K562 (cell line): ENCODE measurements around the gene ZG16B. TPM values are rescaled to one million over a fixed set of nuclear protein-coding genes. Genes with fewer than 3 reads are reported as not detected.

Experiments
- ATAC-seq: fragments of 200-7000 bp; cut with Tn5 transposase; 3 replicates; pipeline ENCODE4 v1.9.1; 2020; ENCODE audit warnings: moderate library complexity
- BruUV-seq: library from RNA; stranded (reverse); fragments of 400-500 nt; replicated peaks from 2 replicates; lab custom pipeline; 2021; lab: Mats Ljungman, UMichigan
- CTCF ChIA-PET: fragments of 300-600 bp; formaldehyde crosslinking; extraction: SDS; loops from one replicate; lab custom pipeline; 2021; ENCODE audit warnings: low intra/inter-chr PET ratio; lab: Yijun Ruan, JAX
- POLR2A ChIA-PET: fragments of 300-600, 350-650 bp; sonication (Branson Sonifier 250); formaldehyde crosslinking; extraction: SDS; loops from one replicate; lab custom pipeline; 2021; ENCODE audit warnings: antibody characterized with exemption, inconsistent platforms; lab: Yijun Ruan, JAX
- DNase-seq, 4 experiments: peaks; one replicate each; pipeline versions ENCODE4 v3.0.0 to v3.0.0-alpha.2; 2011 to 2018; ENCODE audit warnings: low spot score in 3 of 4, mixed read lengths in 3 of 4; ENCODE audit errors: extremely low read depth in 1 of 4
- FAIRE-seq: peaks from 2 replicates; lab custom pipeline; 2011; peaks lifted over from hg19 to GRCh38; lab: Jason Lieb, UNC
- H2AFZ ChIP-seq: 2 replicates; pipeline ENCODE4 v1.6.0; 2011; ENCODE audit warnings: low read depth, low read length, control low read depth, inconsistent platforms
- H3K27ac ChIP-seq: fragments of 200-600 bp; 3 replicates; pipeline ENCODE4 v1.8.0; 2011; ENCODE audit warnings: low read depth, mild to moderate bottlenecking, control low read depth, inconsistent platforms, low read length, moderate library complexity, mixed read lengths; ENCODE audit errors: extremely low read depth
- H3K27me3 ChIP-seq, 2 experiments: fragments of 300-600 bp in 1 of 2; 2 replicates in 1 of 2; 3 replicates in 1 of 2; pipeline versions ENCODE4 v1.6.0 to v1.8.0; 2011; ENCODE audit warnings: inconsistent platforms in 2 of 2, low read length in 2 of 2, mild to moderate bottlenecking in 1 of 2, mixed read lengths in 1 of 2, moderate library complexity in 1 of 2; ENCODE audit not compliant: control insufficient read depth in 2 of 2, insufficient read depth in 2 of 2
- H3K36me3 ChIP-seq: fragments of 300-600 bp; 3 replicates; pipeline ENCODE4 v1.8.0; 2011; ENCODE audit warnings: mild to moderate bottlenecking, low read length, inconsistent platforms; ENCODE audit not compliant: control insufficient read depth, insufficient read depth
- H3K4me1 ChIP-seq, 2 experiments: fragments of 200-600 bp in 1 of 2; replicated peaks in 1 of 2; 2 replicates in 1 of 2; 3 replicates in 1 of 2; pipeline versions ENCODE4 v1.5.1 to v1.8.0; 2011; ENCODE audit warnings: inconsistent platforms in 2 of 2, low read length in 2 of 2, mild to moderate bottlenecking in 1 of 2, mixed read lengths in 1 of 2, moderate library complexity in 1 of 2; ENCODE audit not compliant: control insufficient read depth in 2 of 2, insufficient read depth in 2 of 2
- H3K4me2 ChIP-seq: 2 replicates; pipeline ENCODE4 v1.6.1; 2011; ENCODE audit warnings: low read length, control low read depth, inconsistent platforms, mixed read lengths; ENCODE audit not compliant: insufficient read depth
- H3K4me3 ChIP-seq: fragments of 200-600 bp; sonication (generic), shearing (Covaris generic); 2 replicates; pipeline ENCODE4 v1.5.1; 2016; ENCODE audit warnings: control low read depth, inconsistent platforms
- H3K79me2 ChIP-seq: fragments of 200-600 bp; 3 replicates; pipeline ENCODE4 v1.8.0; 2011; ENCODE audit warnings: low read length, inconsistent platforms; ENCODE audit not compliant: control insufficient read depth, insufficient read depth
- H3K9ac ChIP-seq, 2 experiments: 2 replicates each; pipeline versions ENCODE4 v1.6.0 to v1.6.1; 2011; ENCODE audit warnings: low read depth in 2 of 2, low read length in 2 of 2, control low read depth in 1 of 2, inconsistent platforms in 1 of 2, mild to moderate bottlenecking in 1 of 2, mixed read lengths in 1 of 2; ENCODE audit not compliant: insufficient read depth in 1 of 2
- H3K9me1 ChIP-seq: one replicate; pipeline ENCODE4 v1.6.0; 2011; ENCODE audit warnings: inconsistent platforms, mild to moderate bottlenecking, low read length, moderate library complexity; ENCODE audit not compliant: control insufficient read depth, insufficient read depth
- H3K9me3 ChIP-seq: replicated peaks from 2 replicates; pipeline ENCODE4 v1.5.1; 2011; ENCODE audit warnings: low read depth, low read length, inconsistent platforms; ENCODE audit not compliant: control insufficient read depth, insufficient read depth
- H4K20me1 ChIP-seq: replicated peaks from 2 replicates; pipeline ENCODE4 v1.6.1; 2011; ENCODE audit warnings: low read length, inconsistent platforms, mixed read lengths; ENCODE audit not compliant: control insufficient read depth, insufficient read depth
- ARID2 ChIP-seq: fragments of 450-650 bp; IDR thresholded peaks from 2 replicates; pipeline ENCODE4 v1.6.1; 2017; ENCODE audit warnings: antibody characterized with exemption, mild to moderate bottlenecking
- BMI1 ChIP-seq: fragments of 150-350 bp; IDR thresholded peaks from 2 replicates; pipeline ENCODE4 v1.6.1; 2014; ENCODE audit warnings: low read length
- CTBP1 ChIP-seq: fragments of 450-650 bp; IDR thresholded peaks from 2 replicates; pipeline ENCODE4 v1.6.1; 2016; ENCODE audit warnings: borderline replicate concordance
- JUND ChIP-seq, 2 experiments: IDR thresholded peaks; 2 replicates in 1 of 2; 3 replicates in 1 of 2; pipeline ENCODE4 v1.6.1; 2011; ENCODE audit warnings: borderline replicate concordance in 2 of 2, low read depth in 2 of 2, low read length in 2 of 2, improper control_type of control experiment in 1 of 2, missing biosample characterization in 1 of 2, missing genetic modification characterization in 1 of 2, missing genetic modification reagents in 1 of 2
- MYC ChIP-seq, 2 experiments: fragments of 250-450 bp in 1 of 2; sonication (Bioruptor Pico) in 1 of 2; IDR thresholded peaks; 2 replicates each; pipeline versions ENCODE4 v1.5.1 to v1.6.1; 2012 to 2021; ENCODE audit warnings: low read depth in 2 of 2, borderline replicate concordance in 1 of 2, improper control_type of control experiment in 1 of 2, low read length in 1 of 2, mild to moderate bottlenecking in 1 of 2, moderate library complexity in 1 of 2
- NFIX ChIP-seq: fragments of 250-450 bp; sonication (Bioruptor Pico); IDR thresholded peaks from 2 replicates; pipeline ENCODE4 v1.4.0; 2020; ENCODE audit warnings: low read depth, mild to moderate bottlenecking, moderate library complexity
- POLR2H ChIP-seq: IDR thresholded peaks from 2 replicates; pipeline ENCODE4 v1.6.1; 2016; ENCODE audit warnings: missing genetic modification characterization, low read depth, mild to moderate bottlenecking, control low read depth, missing compliant biosample characterization, moderate library complexity
- SRF ChIP-seq, 2 experiments: fragments of 250-450, 450-650 bp in 1 of 2; sonication (Bioruptor Pico) in 1 of 2; sonication (generic) in 1 of 2; formaldehyde crosslinking; IDR thresholded peaks; 2 replicates each; pipeline versions ENCODE4 v1.5.0 to v1.5.1; 2020 to 2022; ENCODE audit warnings: mild to moderate bottlenecking in 1 of 2, missing genetic modification reagents in 1 of 2
- ZFP36 ChIP-seq: fragments of 150-350 bp; IDR thresholded peaks from 2 replicates; pipeline ENCODE4 v1.6.1; 2018; ENCODE audit warnings: low read length, low read depth; ENCODE audit not compliant: partially characterized antibody
- ZNF347 ChIP-seq: fragments of 450-650 bp; formaldehyde crosslinking; IDR thresholded peaks from 2 replicates; pipeline ENCODE4 v1.4.0; 2020; ENCODE audit warnings: low read depth, mild to moderate bottlenecking, moderate library complexity
- WGBS: fragments of 100-300 bp; shearing (Covaris generic); methylation state at CpG from one replicate; pipeline ENCODE4 v1.1.6; 2016; ENCODE audit warnings: low coverage, mixed read lengths; ENCODE audit not compliant: insufficient coverage; ENCODE audit errors: missing lambda C conversion rate; 5-methylcytosine and 5-hydroxymethylcytosine counted together
- in situ Hi-C: fragments of 300-500 bp; cut with MboI; formaldehyde crosslinking; loops from 4 replicates; pipeline ENCODE4 v1.15.0; 2018; ENCODE audit warnings: inconsistent platforms, mixed read lengths
- intact Hi-C: fragments of 100-400 bp; cut with micrococcal nuclease; formaldehyde crosslinking; loops from 2 replicates; pipeline ENCODE4 v1.14.2; 2022
- polyA plus RNA-seq, 8 experiments: library from polyadenylated mRNA; depleted of rRNA in 4 of 8; stranded (reverse) in 5 of 8; unstranded in 3 of 8; fragments of >200 nt; fragmentation: Nextera tagmentation in 2 of 8; fragmentation: Illumina TruSeq in 1 of 8; extraction: Ambion mirVana in 2 of 8; extraction: Trizol in 1 of 8; gene quantifications; 2 replicates each; pipeline versions ENCODE4 v1.2.1 to v1.2.3, GENCODE V29; 2011 to 2014; ENCODE audit warnings: inconsistent platforms in 1 of 8, missing spikeins in 1 of 8
- total RNA-seq, 7 experiments: library from RNA; depleted of rRNA in 6 of 7; stranded (reverse); fragments of >200 nt in 6 of 7; fragmentation: Illumina TruSeq in 2 of 7; extraction: Trizol in 2 of 7; gene quantifications; 2 replicates each; pipeline versions ENCODE4 v1.2.1 to v1.2.3, GENCODE V29; 2011 to 2021; ENCODE audit warnings: low replicate concordance in 1 of 7
- TF ChIP-seq, protein P1 (sequence below), 2 experiments: fragments of 450-650 bp; formaldehyde crosslinking in 1 of 2; IDR thresholded peaks; 2 replicates each; pipeline versions ENCODE4 v1.4.0 to v1.6.1; 2014 to 2020; ENCODE audit warnings: mild to moderate bottlenecking in 2 of 2, borderline replicate concordance in 1 of 2, low read depth in 1 of 2

ZG16B gene
- total and polyA plus RNA-seq, 9 of the 15 experiments (the other 6 are each of a cell fraction or from before 2014, with no cell fraction given) = 0.25 to 0.43 (median 0.34) TPM; not detected in 5

DNA sequence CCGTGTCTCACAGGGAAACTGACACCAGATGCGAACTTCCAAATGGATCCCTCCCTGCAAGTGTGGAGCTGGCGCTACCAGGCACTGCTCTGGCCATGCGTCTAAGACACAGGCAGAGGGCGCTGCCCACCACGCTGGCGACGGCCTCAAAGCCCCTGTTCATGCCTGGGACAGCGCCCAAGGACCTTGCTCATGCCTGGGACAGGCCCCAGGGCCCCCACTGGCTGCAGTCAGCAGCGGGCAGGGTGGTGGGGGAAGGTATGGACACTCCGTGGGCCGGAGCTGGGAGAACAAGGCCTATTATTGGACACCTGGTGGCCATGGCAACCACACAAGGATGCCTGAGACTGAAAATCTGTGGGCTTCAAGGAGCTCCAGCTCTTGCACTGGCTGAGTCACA lies 8.8 kb downstream of the ZG16B start:
- peak overlapping the region in 1 of 2 experiments; percentile 31; a peak in 1 of 4 replicates for H3K9ac ChIP-seq
- no peak overlapping the region for H2AFZ ChIP-seq
- H3K9me3 ChIP-seq = no peaks in the 10 kb centered on the region
- WGBS = 0% methylated on average over 11 of the region's 12 CpGs
- no peak overlapping the region for H3K4me3 ChIP-seq
- H3K9me1 ChIP-seq = no peaks in the 10 kb centered on the region
- POLR2A ChIA-PET = interaction anchor here (0.5 to 2.6 kb wide), 10 partner anchors 12 to 798 kb away, joined by 3 to 8 read pairs (median 4); no protein-coding TSS in a partner anchor
- CTCF ChIA-PET = interaction anchor here (0.7 to 3.1 kb wide), 5 partner anchors 30 to 88 kb away, joined by 3 to 23 read pairs (median 12); no protein-coding TSS in a partner anchor
- in situ Hi-C loops = loop anchor here (5.0 kb wide), 2 partner anchors 33 to 88 kb away; no protein-coding TSS in a partner anchor
- H3K36me3 ChIP-seq = no peaks in the 10 kb centered on the region
- H3K4me2 ChIP-seq = no peak overlapping the region
- peak; percentile 61 for FAIRE-seq
- peak; percentile 75 to 80 (median 77) for DNase-seq
- BruUV-seq = no TSS peak
- intact Hi-C loops = loop anchor here (5.0 kb wide), 1 partner anchor 78 kb away; no protein-coding TSS in a partner anchor
- no peaks in the 10 kb centered on the region for H3K79me2 ChIP-seq
- H3K4me1 ChIP-seq = peaks cover 3 to 41% of the 10 kb centered on the region in 2 experiments; a peak in 4 of 5 replicates
- H3K27me3 ChIP-seq = peaks cover 4 to 22% of the 10 kb centered on the region in 2 experiments; a peak in 2 of 5 replicates
- ATAC-seq = peak; percentile 92
- no peaks in the 10 kb centered on the region; the same call in 1 of the 2 replicates for H4K20me1 ChIP-seq
- no peak overlapping the region for H3K27ac ChIP-seq
- TF ChIP-seq CTBP1 (peak; percentile 64; the same call in 1 of the 2 replicates), MYC (IDR thresholded peaks at IDR 0.05; ENCODE audit: low read depth, low read length) (0 out of 2 replicates have a peak, but pooled peaks have one; percentile 25), MYC (CRISPR knock-in tag; IDR thresholded peaks at IDR 0.05; ENCODE audit: borderline replicate concordance, low read depth) (no peak), BMI1 (no peak), JUND (IDR thresholded peaks at IDR 0.05; ENCODE audit: borderline replicate concordance, low read depth, low read length) (0 out of 2 replicates have a peak, but pooled peaks have one; percentile 38), JUND (tag; IDR thresholded peaks at IDR 0.05; ENCODE audit: borderline replicate concordance, low read depth, low read length) (no peak), SRF (CRISPR knock-in tag; IDR thresholded peaks at IDR 0.05) (no peak), ZNF347 (CRISPR knock-in tag) (no peak), ARID2 (peak; percentile 75), NFIX (CRISPR knock-in tag) (no peak), ZFP36 (peak; percentile 24), POLR2H (tag) (no peak)
- TF ChIP-seq, protein P1, sequence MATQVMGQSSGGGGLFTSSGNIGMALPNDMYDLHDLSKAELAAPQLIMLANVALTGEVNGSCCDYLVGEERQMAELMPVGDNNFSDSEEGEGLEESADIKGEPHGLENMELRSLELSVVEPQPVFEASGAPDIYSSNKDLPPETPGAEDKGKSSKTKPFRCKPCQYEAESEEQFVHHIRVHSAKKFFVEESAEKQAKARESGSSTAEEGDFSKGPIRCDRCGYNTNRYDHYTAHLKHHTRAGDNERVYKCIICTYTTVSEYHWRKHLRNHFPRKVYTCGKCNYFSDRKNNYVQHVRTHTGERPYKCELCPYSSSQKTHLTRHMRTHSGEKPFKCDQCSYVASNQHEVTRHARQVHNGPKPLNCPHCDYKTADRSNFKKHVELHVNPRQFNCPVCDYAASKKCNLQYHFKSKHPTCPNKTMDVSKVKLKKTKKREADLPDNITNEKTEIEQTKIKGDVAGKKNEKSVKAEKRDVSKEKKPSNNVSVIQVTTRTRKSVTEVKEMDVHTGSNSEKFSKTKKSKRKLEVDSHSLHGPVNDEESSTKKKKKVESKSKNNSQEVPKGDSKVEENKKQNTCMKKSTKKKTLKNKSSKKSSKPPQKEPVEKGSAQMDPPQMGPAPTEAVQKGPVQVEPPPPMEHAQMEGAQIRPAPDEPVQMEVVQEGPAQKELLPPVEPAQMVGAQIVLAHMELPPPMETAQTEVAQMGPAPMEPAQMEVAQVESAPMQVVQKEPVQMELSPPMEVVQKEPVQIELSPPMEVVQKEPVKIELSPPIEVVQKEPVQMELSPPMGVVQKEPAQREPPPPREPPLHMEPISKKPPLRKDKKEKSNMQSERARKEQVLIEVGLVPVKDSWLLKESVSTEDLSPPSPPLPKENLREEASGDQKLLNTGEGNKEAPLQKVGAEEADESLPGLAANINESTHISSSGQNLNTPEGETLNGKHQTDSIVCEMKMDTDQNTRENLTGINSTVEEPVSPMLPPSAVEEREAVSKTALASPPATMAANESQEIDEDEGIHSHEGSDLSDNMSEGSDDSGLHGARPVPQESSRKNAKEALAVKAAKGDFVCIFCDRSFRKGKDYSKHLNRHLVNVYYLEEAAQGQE (IDR thresholded peaks at IDR 0.05; ENCODE audit: borderline replicate concordance) = peak; percentile 94
- TF ChIP-seq, protein P1 (CRISPR knock-in tag; IDR thresholded peaks at IDR 0.05; ENCODE audit: low read depth) = no peak
